ENCODE measurements around the gene PTPRD. TPM values are rescaled to one million over a fixed set of nuclear protein-coding genes. Genes with fewer than 3 reads are reported as not detected.

Gene PTPRD
- total and polyA plus RNA-seq, 9 of the 15 experiments (the other 6 are each of a cell fraction or from before 2014, with no cell fraction given), result 0.11 TPM; not detected in 8

GRCh38 chr9:10226996-10227395, 385.8 kb downstream of the PTPRD start:
- Histone ChIP-seq H3K4me1 (replicated peaks in 1 of 2; ENCODE audit: control insufficient read depth in 2 of 2, insufficient read depth in 2 of 2, low read length in 2 of 2) (no peaks in the 10 kb centered on the region), H3K9me3 (replicated peaks; ENCODE audit: control insufficient read depth, insufficient read depth, low read depth, low read length) (no peaks in the 10 kb centered on the region), H2AFZ (ENCODE audit: low read depth, low read length) (no peak overlapping the region), H3K27me3 (ENCODE audit: control insufficient read depth in 2 of 2, insufficient read depth in 2 of 2, low read length in 2 of 2) (no peaks in the 10 kb centered on the region), H3K9ac (ENCODE audit: insufficient read depth in 1 of 2, low read depth in 2 of 2, low read length in 2 of 2) (no peak overlapping the region), H3K36me3 (ENCODE audit: control insufficient read depth, insufficient read depth, low read length) (no peaks in the 10 kb centered on the region), H3K4me2 (ENCODE audit: insufficient read depth, low read length) (no peak overlapping the region), H3K79me2 (ENCODE audit: control insufficient read depth, insufficient read depth, low read length) (no peaks in the 10 kb centered on the region), H3K27ac (ENCODE audit: extremely low read depth, low read depth, low read length) (no peak overlapping the region), H3K9me1 (ENCODE audit: control insufficient read depth, insufficient read depth, low read length) (no peaks in the 10 kb centered on the region), H3K4me3 (no peak overlapping the region), H4K20me1 (replicated peaks; ENCODE audit: control insufficient read depth, insufficient read depth, low read length) (no peaks in the 10 kb centered on the region)
- FAIRE-seq, result no peak
- intact Hi-C loops (cut with micrococcal nuclease), result no loop called here
- no TSS peak for BruUV-seq (replicated peaks)
- in situ Hi-C loops (cut with MboI), result no loop called here
- no peak for DNase-seq (ENCODE audit: extremely low read depth in 1 of 4, low spot score in 3 of 4)
- 0% methylated on average over 4 of the region's 4 CpGs for WGBS (ENCODE audit: insufficient coverage, low coverage, missing lambda C conversion rate)
- ATAC-seq, result no peak
- CTCF ChIA-PET (ENCODE audit: low intra/inter-chr PET ratio), result no interaction called here
- POLR2A ChIA-PET, result no interaction called here
- TF ChIP-seq, protein P1, sequence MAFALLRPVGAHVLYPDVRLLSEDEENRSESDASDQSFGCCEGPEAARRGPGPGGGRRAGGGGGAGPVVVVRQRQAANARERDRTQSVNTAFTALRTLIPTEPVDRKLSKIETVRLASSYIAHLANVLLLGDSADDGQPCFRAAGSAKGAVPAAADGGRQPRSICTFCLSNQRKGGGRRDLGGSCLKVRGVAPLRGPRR (CRISPR knock-in tag; IDR thresholded peaks at IDR 0.05), result no peak
- no peak for TF ChIP-seq ZBTB8A (IDR thresholded peaks at IDR 0.05; ENCODE audit: partially characterized antibody)
- TF ChIP-seq TAF7 (tag; IDR thresholded peaks at IDR 0.05), result no peak
- no peak for TF ChIP-seq RBM15 (IDR thresholded peaks at IDR 0.05; ENCODE audit: insufficient read depth, low read length)
- TF ChIP-seq ZBED1 (IDR thresholded peaks at IDR 0.05), result no peak
- no peak for TF ChIP-seq RBM22 (IDR thresholded peaks at IDR 0.05; ENCODE audit: low read depth, low read length, poor library complexity, severe bottlenecking)
- TF ChIP-seq, protein P2, sequence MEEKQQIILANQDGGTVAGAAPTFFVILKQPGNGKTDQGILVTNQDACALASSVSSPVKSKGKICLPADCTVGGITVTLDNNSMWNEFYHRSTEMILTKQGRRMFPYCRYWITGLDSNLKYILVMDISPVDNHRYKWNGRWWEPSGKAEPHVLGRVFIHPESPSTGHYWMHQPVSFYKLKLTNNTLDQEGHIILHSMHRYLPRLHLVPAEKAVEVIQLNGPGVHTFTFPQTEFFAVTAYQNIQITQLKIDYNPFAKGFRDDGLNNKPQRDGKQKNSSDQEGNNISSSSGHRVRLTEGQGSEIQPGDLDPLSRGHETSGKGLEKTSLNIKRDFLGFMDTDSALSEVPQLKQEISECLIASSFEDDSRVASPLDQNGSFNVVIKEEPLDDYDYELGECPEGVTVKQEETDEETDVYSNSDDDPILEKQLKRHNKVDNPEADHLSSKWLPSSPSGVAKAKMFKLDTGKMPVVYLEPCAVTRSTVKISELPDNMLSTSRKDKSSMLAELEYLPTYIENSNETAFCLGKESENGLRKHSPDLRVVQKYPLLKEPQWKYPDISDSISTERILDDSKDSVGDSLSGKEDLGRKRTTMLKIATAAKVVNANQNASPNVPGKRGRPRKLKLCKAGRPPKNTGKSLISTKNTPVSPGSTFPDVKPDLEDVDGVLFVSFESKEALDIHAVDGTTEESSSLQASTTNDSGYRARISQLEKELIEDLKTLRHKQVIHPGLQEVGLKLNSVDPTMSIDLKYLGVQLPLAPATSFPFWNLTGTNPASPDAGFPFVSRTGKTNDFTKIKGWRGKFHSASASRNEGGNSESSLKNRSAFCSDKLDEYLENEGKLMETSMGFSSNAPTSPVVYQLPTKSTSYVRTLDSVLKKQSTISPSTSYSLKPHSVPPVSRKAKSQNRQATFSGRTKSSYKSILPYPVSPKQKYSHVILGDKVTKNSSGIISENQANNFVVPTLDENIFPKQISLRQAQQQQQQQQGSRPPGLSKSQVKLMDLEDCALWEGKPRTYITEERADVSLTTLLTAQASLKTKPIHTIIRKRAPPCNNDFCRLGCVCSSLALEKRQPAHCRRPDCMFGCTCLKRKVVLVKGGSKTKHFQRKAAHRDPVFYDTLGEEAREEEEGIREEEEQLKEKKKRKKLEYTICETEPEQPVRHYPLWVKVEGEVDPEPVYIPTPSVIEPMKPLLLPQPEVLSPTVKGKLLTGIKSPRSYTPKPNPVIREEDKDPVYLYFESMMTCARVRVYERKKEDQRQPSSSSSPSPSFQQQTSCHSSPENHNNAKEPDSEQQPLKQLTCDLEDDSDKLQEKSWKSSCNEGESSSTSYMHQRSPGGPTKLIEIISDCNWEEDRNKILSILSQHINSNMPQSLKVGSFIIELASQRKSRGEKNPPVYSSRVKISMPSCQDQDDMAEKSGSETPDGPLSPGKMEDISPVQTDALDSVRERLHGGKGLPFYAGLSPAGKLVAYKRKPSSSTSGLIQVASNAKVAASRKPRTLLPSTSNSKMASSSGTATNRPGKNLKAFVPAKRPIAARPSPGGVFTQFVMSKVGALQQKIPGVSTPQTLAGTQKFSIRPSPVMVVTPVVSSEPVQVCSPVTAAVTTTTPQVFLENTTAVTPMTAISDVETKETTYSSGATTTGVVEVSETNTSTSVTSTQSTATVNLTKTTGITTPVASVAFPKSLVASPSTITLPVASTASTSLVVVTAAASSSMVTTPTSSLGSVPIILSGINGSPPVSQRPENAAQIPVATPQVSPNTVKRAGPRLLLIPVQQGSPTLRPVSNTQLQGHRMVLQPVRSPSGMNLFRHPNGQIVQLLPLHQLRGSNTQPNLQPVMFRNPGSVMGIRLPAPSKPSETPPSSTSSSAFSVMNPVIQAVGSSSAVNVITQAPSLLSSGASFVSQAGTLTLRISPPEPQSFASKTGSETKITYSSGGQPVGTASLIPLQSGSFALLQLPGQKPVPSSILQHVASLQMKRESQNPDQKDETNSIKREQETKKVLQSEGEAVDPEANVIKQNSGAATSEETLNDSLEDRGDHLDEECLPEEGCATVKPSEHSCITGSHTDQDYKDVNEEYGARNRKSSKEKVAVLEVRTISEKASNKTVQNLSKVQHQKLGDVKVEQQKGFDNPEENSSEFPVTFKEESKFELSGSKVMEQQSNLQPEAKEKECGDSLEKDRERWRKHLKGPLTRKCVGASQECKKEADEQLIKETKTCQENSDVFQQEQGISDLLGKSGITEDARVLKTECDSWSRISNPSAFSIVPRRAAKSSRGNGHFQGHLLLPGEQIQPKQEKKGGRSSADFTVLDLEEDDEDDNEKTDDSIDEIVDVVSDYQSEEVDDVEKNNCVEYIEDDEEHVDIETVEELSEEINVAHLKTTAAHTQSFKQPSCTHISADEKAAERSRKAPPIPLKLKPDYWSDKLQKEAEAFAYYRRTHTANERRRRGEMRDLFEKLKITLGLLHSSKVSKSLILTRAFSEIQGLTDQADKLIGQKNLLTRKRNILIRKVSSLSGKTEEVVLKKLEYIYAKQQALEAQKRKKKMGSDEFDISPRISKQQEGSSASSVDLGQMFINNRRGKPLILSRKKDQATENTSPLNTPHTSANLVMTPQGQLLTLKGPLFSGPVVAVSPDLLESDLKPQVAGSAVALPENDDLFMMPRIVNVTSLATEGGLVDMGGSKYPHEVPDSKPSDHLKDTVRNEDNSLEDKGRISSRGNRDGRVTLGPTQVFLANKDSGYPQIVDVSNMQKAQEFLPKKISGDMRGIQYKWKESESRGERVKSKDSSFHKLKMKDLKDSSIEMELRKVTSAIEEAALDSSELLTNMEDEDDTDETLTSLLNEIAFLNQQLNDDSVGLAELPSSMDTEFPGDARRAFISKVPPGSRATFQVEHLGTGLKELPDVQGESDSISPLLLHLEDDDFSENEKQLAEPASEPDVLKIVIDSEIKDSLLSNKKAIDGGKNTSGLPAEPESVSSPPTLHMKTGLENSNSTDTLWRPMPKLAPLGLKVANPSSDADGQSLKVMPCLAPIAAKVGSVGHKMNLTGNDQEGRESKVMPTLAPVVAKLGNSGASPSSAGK (IDR thresholded peaks at IDR 0.05), result no peak
- no peak for TF ChIP-seq NR1H2 (CRISPR knock-in tag; IDR thresholded peaks at IDR 0.05)
- TF ChIP-seq ZFP91 (CRISPR knock-in tag; IDR thresholded peaks at IDR 0.05), result no peak
- no peak for TF ChIP-seq NFIC (IDR thresholded peaks at IDR 0.05)
- no peak for TF ChIP-seq POLR2G (IDR thresholded peaks at IDR 0.05; ENCODE audit: low read depth, low read length)
